ENCODE results near the gene IL22RA2. TPM values are rescaled to one million over a fixed set of nuclear protein-coding genes. Genes with fewer than 3 reads are reported as not detected.
A peak's percentile ranks its signal among the peaks of the same experiment; 100 is the strongest.
"Not testable (repeated sequence)": the region's sequence is repeated elsewhere in the genome, so short reads cannot be mapped to it uniquely, and the experiment has no call there.

IL22RA2 gene, protein sequence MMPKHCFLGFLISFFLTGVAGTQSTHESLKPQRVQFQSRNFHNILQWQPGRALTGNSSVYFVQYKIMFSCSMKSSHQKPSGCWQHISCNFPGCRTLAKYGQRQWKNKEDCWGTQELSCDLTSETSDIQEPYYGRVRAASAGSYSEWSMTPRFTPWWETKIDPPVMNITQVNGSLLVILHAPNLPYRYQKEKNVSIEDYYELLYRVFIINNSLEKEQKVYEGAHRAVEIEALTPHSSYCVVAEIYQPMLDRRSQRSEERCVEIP
- total RNA-seq = not detected
- total RNA-seq = 0 reads per million in 2 donors

DNA sequence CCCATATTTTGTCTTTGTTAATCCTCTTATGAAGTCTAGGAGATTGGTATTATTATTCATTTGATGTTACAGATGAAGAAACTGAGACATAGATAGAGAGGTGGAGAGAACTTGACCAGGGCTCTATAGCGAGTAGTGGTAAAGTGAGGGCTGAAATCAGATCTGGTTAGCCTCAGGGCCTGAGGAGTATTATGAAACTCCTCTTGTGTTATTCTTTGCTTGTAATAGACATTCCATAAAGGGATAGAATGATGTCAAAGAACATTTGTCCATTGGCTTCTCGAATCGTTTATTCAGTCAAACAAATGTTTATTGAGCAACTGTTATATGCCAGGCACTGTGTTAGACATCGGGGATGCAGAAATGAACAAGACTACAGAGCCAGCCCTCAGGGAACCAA is at the start of gene IL22RA2:
IL22RA2 (minus strand) TSS at position 144 of the 400 bp plus-strand sequence. CDS start 11,895 bp downstream, outside the sequence.
- Mint-ChIP-seq H3K27ac (no peak within 1 kb of the TSS), H3K36me3 (ENCODE audit: low read depth) (no peaks in the 10 kb centered on the region), H3K27me3 (no peaks in the 10 kb centered on the region), H3K4me1 (peaks cover 15% of the 10 kb centered on the region), H3K4me3 (no peak within 1 kb of the TSS)
- no peak for ATAC-seq
- no peaks in the 10 kb centered on the region for H3K9me3 ChIP-seq (ENCODE audit: control insufficient read depth, low read length, poor library complexity, severe bottlenecking)
- no peak for DNase-seq

DNA sequence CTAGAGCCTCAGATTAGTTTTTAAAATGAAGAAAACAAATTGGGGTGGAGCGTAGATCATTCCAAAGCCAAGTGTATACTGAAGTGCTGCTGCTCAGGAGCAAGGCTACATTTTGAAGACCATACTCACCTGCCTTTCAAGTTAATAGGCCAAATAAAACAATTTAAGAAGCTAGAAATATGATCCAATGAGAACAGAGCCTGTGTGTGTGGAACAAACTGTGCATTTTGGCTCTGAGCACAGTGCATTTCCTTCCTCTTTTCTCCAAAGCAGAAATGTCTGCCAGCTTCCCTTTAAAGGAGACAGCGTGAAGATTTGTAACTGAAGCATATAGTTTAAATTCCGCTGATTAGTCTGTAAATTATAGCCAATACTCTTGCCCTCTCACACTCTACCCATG is 48.9 kb upstream of the IL22RA2 start:
- DNase-seq = no peak
- Mint-ChIP-seq H3K36me3 (ENCODE audit: low read depth) (peaks cover 3% of the 10 kb centered on the region), H3K4me1 (peaks cover 34% of the 10 kb centered on the region), H3K4me3 (no peak overlapping the region), H3K27me3 (no peaks in the 10 kb centered on the region), H3K27ac (no peak overlapping the region)
- no peak for ATAC-seq
- no peaks in the 10 kb centered on the region for H3K9me3 ChIP-seq (ENCODE audit: control insufficient read depth, low read length, poor library complexity, severe bottlenecking)

DNA sequence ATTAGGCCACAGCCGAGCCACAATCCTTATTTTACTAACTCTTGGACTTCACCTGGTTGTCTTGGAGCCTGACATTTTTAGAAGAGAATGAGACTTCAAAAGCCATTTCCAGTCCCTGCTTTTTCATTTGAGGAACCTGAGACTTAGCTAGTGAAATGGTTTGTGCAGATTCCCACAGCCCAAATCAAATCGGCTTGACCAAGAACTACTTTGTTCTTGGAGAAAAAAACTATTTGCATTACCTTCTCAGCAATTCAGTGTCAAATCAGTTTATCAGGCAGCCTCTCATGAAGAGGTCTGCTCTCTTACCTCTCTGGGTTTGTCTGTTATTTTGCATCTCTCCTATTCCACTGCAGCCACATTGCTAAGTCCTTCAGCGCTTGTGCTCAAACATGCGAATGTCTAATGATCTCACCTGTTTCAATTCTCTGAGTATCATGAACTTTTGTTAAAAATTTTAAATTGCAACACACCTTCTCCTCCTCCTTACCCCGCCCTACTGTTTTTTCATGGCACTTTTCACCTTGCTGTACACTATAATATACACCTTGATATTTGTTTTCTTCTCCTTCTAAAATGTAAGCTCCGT is 46.3 kb upstream of the IL22RA2 start:
- no peaks in the 10 kb centered on the region for H3K9me3 ChIP-seq (ENCODE audit: control insufficient read depth, low read length, poor library complexity, severe bottlenecking)
- DNase-seq = no peak
- no peak for ATAC-seq
- Mint-ChIP-seq H3K27ac (peak overlapping the region; percentile 98), H3K4me1 (peaks cover 41% of the 10 kb centered on the region), H3K4me3 (peak overlapping the region; percentile 100), H3K36me3 (ENCODE audit: low read depth) (peaks cover 3% of the 10 kb centered on the region), H3K27me3 (no peaks in the 10 kb centered on the region)

DNA sequence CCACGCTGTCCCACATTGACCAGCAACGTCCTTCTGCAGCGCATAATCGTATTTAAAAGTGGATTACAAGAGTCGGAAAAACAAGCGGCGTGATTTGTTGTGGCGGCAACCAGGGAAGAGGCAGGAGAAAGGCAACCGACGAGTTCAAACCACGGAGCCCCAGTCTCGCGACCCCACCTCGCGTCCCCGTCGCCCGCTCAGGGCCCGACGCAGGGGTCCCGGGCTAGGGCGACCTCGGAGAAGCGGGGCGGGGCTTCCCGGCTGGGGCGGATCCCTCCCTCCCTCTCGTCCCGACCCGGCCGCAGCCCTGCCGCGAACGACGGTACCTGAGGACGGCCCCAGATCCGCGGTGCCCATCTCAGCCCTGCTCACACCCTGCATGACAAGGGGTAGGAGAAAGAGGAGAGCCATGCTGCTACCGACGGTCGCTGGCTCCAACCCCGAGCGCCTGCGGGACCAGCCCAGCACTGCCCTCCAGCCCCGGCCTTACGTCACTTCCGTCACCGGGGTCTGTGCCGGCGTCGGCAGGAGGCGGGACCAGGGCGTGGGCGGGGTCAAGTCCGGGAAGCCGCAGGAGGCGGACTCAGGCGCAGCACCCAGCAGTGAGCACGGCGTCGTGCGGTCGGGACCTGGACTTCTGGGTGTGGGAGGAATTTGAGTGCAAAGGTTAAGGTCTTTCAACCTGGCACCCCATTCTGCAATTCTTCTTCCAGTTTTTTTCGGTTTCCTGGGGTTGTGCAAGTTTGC is 45.6 kb upstream of the IL22RA2 start, which contains the start of gene IFNGR1:
IFNGR1 (minus strand) TSS at position 469 of the 747 bp plus-strand sequence; CDS start at position 411, 58 bp downstream.
- Mint-ChIP-seq H3K27me3 (no peaks in the 10 kb centered on the region), H3K36me3 (ENCODE audit: low read depth) (peaks cover 3% of the 10 kb centered on the region), H3K4me3 (peak within 1 kb of the TSS; percentile 100), H3K27ac (peak within 1 kb of the TSS; percentile 98), H3K4me1 (peaks cover 45% of the 10 kb centered on the region)
- ATAC-seq (peak; percentile 91), DNase-seq (peak; percentile 90 to 95 (median 93))
- no peaks in the 10 kb centered on the region for H3K9me3 ChIP-seq (ENCODE audit: control insufficient read depth, low read length, poor library complexity, severe bottlenecking)

DNA sequence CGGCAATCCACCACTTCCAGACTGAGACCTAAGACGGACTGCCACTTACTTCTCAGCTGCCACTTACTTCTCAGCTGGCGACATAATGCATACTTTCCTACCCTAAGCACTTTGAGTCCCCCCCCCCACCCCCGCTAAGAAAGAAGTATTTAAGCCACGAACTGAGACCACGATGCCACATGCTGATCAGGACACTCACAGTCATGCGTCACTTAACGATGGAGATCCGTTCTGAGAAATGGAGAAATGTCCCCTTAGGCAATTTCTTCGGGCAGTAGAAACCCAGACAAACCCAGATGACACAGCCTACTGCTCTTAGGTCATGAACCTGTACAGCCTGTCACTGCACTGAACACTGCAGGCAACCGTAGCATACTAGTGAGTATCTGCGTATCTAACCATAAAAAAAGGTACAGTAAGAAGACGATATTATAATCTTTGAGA is 45.1 kb upstream of the IL22RA2 start:
- peaks cover 44% of the 10 kb centered on the region for H3K4me1 Mint-ChIP-seq
- DNase-seq = peak in 2 of 3 donors; percentile 15 to 16
- peak overlapping the region; percentile 100 for H3K4me3 Mint-ChIP-seq
- H3K36me3 Mint-ChIP-seq (ENCODE audit: low read depth) = peaks cover 3% of the 10 kb centered on the region
- H3K9me3 ChIP-seq (ENCODE audit: control insufficient read depth, low read length, poor library complexity, severe bottlenecking) = no peaks in the 10 kb centered on the region
- ATAC-seq = peak; percentile 76
- H3K27ac Mint-ChIP-seq = peak overlapping the region; percentile 98
- no peaks in the 10 kb centered on the region for H3K27me3 Mint-ChIP-seq

DNA sequence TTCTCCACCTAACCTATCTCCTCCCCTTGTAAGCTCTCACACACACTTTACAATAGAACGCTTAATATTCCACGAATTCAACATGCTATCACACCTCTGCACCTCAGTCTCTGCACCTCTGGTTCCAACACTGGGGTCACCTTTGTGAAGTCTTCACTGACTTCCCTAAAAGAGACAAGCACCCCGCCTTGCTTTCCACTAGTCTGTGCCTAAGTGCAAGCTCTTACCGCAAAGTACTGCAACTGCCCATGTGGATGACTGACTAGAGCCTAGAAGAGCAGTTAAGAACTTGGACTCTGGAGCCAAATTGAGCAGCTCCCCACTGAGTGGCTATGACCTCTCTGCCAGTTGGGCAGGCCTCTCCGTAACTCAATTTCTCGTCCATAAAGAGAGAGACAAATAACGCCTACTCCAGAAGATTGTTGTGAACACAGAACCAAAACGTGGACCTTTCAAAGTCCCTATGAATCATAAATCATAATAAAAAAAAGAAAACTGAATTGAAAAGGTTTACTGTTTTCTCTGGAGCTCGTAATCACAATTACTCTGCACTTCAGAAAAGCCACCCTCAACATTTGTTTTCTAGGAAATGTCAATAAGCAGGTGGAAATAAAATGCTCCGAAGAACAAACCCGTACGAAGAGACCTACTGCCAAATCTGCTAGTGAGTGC is 44.5 kb upstream of the IL22RA2 start:
- Mint-ChIP-seq H3K27ac (peak overlapping the region; percentile 98), H3K4me1 (peaks cover 47% of the 10 kb centered on the region), H3K4me3 (peak overlapping the region; percentile 100), H3K27me3 (no peaks in the 10 kb centered on the region), H3K36me3 (ENCODE audit: low read depth) (peaks cover 3% of the 10 kb centered on the region)
- no peak for ATAC-seq
- no peaks in the 10 kb centered on the region for H3K9me3 ChIP-seq (ENCODE audit: control insufficient read depth, low read length, poor library complexity, severe bottlenecking)
- DNase-seq = no peak

DNA sequence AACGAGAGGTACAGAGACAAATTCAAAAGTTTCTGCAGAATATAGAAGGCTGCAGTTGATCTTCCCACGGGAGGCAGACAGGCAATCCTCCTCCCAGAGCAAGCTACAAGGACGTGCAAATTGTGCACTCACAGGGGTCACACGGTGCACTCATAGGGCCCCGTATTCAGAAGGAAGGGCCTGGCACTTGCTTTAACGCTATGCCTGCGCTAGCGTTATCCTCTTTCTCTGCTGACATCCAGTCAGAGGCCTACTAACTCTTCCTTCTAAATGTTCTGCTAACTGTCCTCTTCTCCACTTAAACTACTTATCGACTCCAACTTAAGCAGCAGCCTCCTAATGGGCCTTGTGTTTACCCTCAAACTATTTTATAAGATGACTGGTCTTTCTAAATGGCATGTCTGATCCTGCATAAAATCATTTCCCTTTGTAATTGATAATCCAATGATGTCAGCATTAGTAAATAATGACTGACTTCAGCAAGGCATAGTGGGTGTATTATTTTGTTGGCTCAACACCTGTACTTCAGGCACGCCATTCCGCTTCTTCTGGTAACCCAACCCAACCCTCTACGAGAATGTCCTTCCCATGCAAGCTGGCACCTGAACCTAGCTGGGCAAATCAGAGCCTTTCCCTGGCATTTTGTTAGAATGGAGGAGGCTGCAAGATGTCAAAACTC is 43.6 kb upstream of the IL22RA2 start:
- ATAC-seq = no peak
- Mint-ChIP-seq H3K27me3 (no peaks in the 10 kb centered on the region), H3K27ac (peak overlapping the region; percentile 98), H3K36me3 (ENCODE audit: low read depth) (peaks cover 3% of the 10 kb centered on the region), H3K4me3 (peak overlapping the region; percentile 43), H3K4me1 (peaks cover 52% of the 10 kb centered on the region)
- H3K9me3 ChIP-seq (ENCODE audit: control insufficient read depth, low read length, poor library complexity, severe bottlenecking) = no peaks in the 10 kb centered on the region
- no peak for DNase-seq

DNA sequence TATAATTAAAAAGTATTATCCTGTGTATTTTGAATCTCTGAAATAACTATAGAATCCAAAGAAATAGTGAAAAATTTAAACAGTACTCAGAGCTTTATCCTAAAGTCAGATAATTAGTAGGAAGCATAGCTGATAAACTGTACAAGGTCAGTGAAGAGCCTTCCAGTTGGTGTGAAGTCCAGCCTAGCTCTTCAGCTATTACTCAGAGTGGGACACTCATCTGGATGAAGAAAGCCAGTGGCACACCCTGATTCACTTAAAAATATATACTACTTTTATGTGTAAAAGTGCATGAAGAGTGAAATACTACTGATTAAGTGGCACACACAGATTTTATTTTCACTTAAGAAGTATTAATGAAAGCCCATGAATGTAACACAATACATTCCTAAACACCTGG is 42.7 kb upstream of the IL22RA2 start:
- Mint-ChIP-seq H3K36me3 (ENCODE audit: low read depth) (peaks cover 3% of the 10 kb centered on the region), H3K4me1 (peaks cover 57% of the 10 kb centered on the region), H3K27ac (peak overlapping the region; percentile 61), H3K27me3 (no peaks in the 10 kb centered on the region), H3K4me3 (peak overlapping the region; percentile 43)
- no peaks in the 10 kb centered on the region for H3K9me3 ChIP-seq (ENCODE audit: control insufficient read depth, low read length, poor library complexity, severe bottlenecking)
- ATAC-seq = no peak
- no peak for DNase-seq

DNA sequence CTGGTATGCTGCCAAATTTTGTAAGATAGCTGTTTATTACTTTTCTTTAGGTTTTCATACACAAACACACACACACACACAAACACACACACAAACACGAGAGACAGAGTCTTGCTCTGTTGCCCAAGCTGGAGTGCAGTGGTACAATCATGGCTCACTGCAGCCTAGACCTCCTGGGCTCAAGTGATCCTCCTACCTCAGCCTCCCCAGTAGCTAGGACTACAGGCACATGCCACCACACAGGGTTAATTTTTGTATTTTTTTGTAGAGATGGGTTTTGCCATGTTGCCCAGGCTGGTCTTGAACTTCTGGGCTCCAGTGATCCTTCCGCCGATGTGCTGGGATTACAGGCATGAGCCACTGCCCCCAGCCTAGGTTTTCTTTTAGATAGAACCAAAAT is 42.2 kb upstream of the IL22RA2 start:
- not testable (repeated sequence) for H3K27me3 Mint-ChIP-seq; H3K4me3 Mint-ChIP-seq; DNase-seq; H3K9me3 ChIP-seq (ENCODE audit: control insufficient read depth, low read length, poor library complexity, severe bottlenecking); ATAC-seq; H3K36me3 Mint-ChIP-seq (ENCODE audit: low read depth); H3K27ac Mint-ChIP-seq
- peaks cover 58% of the 10 kb centered on the region for H3K4me1 Mint-ChIP-seq

DNA sequence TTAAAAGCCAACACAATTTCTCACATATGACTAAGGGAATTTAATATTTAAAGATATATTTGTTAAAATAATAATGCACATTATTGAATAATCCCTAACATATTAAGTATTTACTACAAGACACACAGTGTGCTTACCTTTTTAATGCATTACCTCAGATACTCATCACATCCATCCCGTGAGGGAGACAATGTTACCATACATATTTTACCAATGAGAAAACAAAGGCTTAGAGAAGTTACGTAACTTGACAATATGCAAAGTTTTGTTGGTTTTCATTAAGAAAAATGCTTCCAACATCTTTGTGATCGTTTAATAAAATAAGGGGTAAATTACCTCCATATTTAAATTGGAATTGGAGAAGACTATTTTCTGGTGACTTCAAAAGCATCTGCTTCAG is 41.5 kb upstream of the IL22RA2 start:
- ATAC-seq (no peak), DNase-seq (no peak)
- peaks cover 3% of the 10 kb centered on the region for H3K36me3 Mint-ChIP-seq (ENCODE audit: low read depth)
- no peaks in the 10 kb centered on the region for H3K27me3 Mint-ChIP-seq
- peak overlapping the region; percentile 72 for H3K4me3 Mint-ChIP-seq
- H3K4me1 Mint-ChIP-seq = peaks cover 55% of the 10 kb centered on the region
- no peak overlapping the region for H3K27ac Mint-ChIP-seq
- H3K9me3 ChIP-seq (ENCODE audit: control insufficient read depth, low read length, poor library complexity, severe bottlenecking) = no peaks in the 10 kb centered on the region

DNA sequence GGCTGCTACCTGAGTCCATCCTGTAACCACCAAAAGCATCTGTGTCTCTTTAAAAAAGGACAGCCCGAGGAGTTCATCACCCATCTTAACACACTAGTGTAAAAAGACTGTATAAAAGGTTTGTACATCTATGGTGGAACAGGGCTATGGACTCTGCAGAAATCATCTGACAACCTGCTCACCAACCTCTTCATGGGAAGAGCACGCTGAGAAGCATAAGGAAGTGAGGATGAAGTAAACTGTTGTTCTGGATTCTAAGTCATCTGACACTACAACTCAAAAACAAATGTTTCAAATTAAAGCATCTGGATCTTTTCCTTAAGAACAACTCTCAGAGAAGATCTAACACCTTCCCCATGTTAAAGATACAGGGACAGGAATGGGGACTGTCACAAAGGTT is 40.4 kb upstream of the IL22RA2 start:
- no peak overlapping the region for H3K4me3 Mint-ChIP-seq

DNA sequence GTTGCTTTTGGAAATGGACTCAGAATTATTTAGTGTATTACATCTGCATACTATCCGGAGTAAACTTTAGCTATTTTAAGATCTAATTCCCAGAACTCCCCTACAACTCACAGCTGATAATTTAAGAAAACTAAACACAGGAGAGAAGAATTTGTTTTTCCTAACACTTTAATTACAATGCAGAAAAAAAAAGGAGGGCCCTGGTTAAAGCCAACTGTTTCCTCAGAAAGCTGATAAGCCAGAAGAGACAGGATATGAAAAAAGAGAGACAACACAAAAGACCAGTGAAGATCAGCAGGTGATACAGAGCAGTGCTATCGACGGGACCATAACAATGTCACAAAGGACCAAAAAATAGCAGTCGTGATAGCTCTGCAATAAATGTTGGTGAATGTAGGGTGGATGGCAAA is 39.9 kb upstream of the IL22RA2 start:
- Mint-ChIP-seq H3K27ac (no peak overlapping the region), H3K27me3 (no peaks in the 10 kb centered on the region), H3K36me3 (ENCODE audit: low read depth) (no peaks in the 10 kb centered on the region), H3K4me3 (peak overlapping the region; percentile 60), H3K4me1 (peaks cover 56% of the 10 kb centered on the region)
- no peaks in the 10 kb centered on the region for H3K9me3 ChIP-seq (ENCODE audit: control insufficient read depth, low read length, poor library complexity, severe bottlenecking)
- no peak for ATAC-seq
- no peak for DNase-seq

More for the DNA sequence above, 40.4 kb upstream of the IL22RA2 start:
- Mint-ChIP-seq H3K27me3 (no peaks in the 10 kb centered on the region), H3K4me1 (peaks cover 59% of the 10 kb centered on the region), H3K36me3 (ENCODE audit: low read depth) (peaks cover 3% of the 10 kb centered on the region), H3K27ac (no peak overlapping the region)
- no peaks in the 10 kb centered on the region for H3K9me3 ChIP-seq (ENCODE audit: control insufficient read depth, low read length, poor library complexity, severe bottlenecking)
- no peak for DNase-seq
- no peak for ATAC-seq

Data from T-helper 17 cell (primary cell).